ENCODE measurements around the gene TRIM24. TPM values are rescaled to one million over a fixed set of nuclear protein-coding genes. Genes with fewer than 3 reads are reported as not detected.

The TRIM24 gene
- total RNA-seq, 1 experiment from 2014 or later: 28.4 TPM

DNA sequence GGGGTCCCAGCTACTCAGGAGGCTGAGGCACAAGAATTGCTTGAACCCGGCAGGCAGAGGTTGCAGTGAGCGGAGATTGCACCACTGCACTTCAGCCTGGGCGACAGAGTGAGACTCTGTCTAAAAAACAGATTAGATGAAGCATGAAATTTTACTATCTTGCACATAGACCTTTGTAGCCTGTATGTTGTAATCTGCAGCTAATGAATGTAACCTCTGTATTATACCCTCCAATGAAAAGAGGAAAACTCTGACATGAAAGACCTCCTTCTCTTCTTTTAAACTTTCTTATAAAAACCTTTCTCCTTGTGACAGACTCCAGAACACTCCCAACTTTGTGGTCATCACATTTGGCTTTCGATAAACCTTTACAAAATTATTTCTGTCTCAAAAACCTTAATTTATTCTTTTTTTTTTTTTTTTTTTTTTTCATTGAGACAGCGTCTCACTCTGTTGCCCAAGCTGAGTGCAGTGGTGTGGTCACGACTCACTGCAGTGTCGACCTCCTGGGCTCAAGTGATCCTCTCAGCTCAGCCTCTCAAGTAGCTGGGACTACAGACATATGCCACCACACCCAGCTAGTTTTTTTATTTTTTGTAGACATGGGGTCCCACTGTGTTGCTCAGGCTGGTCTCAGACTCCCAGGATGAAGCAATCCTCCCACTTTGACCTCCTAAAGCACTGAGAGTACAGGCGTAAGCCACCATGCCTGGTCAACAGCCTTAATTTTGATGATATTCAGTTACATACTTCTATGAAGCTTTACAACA lies 143.7 kb downstream of the TRIM24 start:
- DNase-seq (ENCODE audit: low read depth, low spot score): no peak
- no peaks in the 10 kb centered on the region for H3K27me3 ChIP-seq (ENCODE audit: control insufficient read depth, insufficient read depth, low read length)
- in situ Hi-C loops (cut with HindIII; ENCODE audit: low pct_unique_long_range_greater_than_20kb, low sequenced_read_pairs) (no loop called here), intact Hi-C loops (cut with micrococcal nuclease; ENCODE audit: unreplicated experiment) (no loop called here)
- ChIA-PET CTCF (no interaction called here), POLR2A (no interaction called here)
- TF ChIP-seq SIN3A (IDR thresholded peaks at IDR 0.05; ENCODE audit: borderline replicate concordance, insufficient read depth, low read depth, low read length) (no peak), REST (IDR thresholded peaks at IDR 0.05; ENCODE audit: insufficient read depth in 1 of 2, low read depth in 2 of 2, low read length in 1 of 2) (no peak), POLR2AphosphoS5 (IDR thresholded peaks at IDR 0.05; ENCODE audit: low read depth, low read length) (no peak), TCF7L2 (IDR thresholded peaks at IDR 0.05; ENCODE audit: low read depth, low read length) (no peak)
- TF ChIP-seq, protein P1, sequence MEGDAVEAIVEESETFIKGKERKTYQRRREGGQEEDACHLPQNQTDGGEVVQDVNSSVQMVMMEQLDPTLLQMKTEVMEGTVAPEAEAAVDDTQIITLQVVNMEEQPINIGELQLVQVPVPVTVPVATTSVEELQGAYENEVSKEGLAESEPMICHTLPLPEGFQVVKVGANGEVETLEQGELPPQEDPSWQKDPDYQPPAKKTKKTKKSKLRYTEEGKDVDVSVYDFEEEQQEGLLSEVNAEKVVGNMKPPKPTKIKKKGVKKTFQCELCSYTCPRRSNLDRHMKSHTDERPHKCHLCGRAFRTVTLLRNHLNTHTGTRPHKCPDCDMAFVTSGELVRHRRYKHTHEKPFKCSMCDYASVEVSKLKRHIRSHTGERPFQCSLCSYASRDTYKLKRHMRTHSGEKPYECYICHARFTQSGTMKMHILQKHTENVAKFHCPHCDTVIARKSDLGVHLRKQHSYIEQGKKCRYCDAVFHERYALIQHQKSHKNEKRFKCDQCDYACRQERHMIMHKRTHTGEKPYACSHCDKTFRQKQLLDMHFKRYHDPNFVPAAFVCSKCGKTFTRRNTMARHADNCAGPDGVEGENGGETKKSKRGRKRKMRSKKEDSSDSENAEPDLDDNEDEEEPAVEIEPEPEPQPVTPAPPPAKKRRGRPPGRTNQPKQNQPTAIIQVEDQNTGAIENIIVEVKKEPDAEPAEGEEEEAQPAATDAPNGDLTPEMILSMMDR (IDR thresholded peaks at IDR 0.05): no peak
- no peaks in the 10 kb centered on the region for H3K4me1 ChIP-seq (ENCODE audit: control insufficient read depth, insufficient read depth, low read length)
- no peaks in the 10 kb centered on the region for H3K36me3 ChIP-seq (ENCODE audit: control insufficient read depth, insufficient read depth, low read length)
- no TSS peak for BruUV-seq (replicated peaks)
- no peak overlapping the region for H3K27ac ChIP-seq (ENCODE audit: low read length)
- no peak overlapping the region for H3K4me3 ChIP-seq (ENCODE audit: low read depth in 2 of 2, low read length in 2 of 2)
- no peaks in the 10 kb centered on the region for H3K9me3 ChIP-seq (ENCODE audit: control insufficient read depth, insufficient read depth, low read depth, low read length)
- ATAC-seq: no peak

DNA sequence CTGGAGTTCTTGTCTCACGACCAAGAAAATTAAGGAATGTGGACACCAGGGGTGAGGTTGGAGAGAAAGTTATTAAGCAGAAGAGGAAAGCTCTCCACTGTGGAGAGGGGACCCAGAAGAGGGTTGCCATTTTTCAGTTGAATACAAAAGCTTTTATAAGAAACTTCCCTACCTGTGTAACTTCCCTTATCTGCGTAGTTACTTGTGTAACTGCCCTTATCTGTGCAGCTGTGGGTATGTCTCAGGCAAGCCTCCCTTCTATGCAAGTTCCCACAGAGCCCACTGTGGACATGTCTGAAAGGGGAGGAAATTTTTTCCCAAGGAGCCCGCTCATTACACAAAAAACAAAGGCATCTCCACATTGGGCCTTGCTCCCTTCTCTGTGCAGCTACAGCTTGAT lies 146.2 kb downstream of the TRIM24 start:
- intact Hi-C loops (cut with micrococcal nuclease; ENCODE audit: unreplicated experiment): no loop called here
- Histone ChIP-seq H3K27me3 (ENCODE audit: control insufficient read depth, insufficient read depth, low read length) (no peaks in the 10 kb centered on the region), H3K27ac (ENCODE audit: low read length) (no peak overlapping the region), H3K4me3 (ENCODE audit: low read depth in 2 of 2, low read length in 2 of 2) (no peak overlapping the region), H3K36me3 (ENCODE audit: control insufficient read depth, insufficient read depth, low read length) (no peaks in the 10 kb centered on the region), H3K4me1 (ENCODE audit: control insufficient read depth, insufficient read depth, low read length) (no peaks in the 10 kb centered on the region), H3K9me3 (ENCODE audit: control insufficient read depth, insufficient read depth, low read depth, low read length) (no peaks in the 10 kb centered on the region)
- in situ Hi-C loops (cut with HindIII; ENCODE audit: low pct_unique_long_range_greater_than_20kb, low sequenced_read_pairs): no loop called here
- no peak for TF ChIP-seq SIN3A (IDR thresholded peaks at IDR 0.05; ENCODE audit: borderline replicate concordance, insufficient read depth, low read depth, low read length)
- no peak for TF ChIP-seq TCF7L2 (IDR thresholded peaks at IDR 0.05; ENCODE audit: low read depth, low read length)
- TF ChIP-seq REST (IDR thresholded peaks at IDR 0.05; ENCODE audit: insufficient read depth in 1 of 2, low read depth in 2 of 2, low read length in 1 of 2): no peak
- no peak for TF ChIP-seq POLR2AphosphoS5 (IDR thresholded peaks at IDR 0.05; ENCODE audit: low read depth, low read length)
- TF ChIP-seq, protein P1 (IDR thresholded peaks at IDR 0.05): no peak
- POLR2A ChIA-PET: no interaction called here
- ATAC-seq (no peak), DNase-seq (ENCODE audit: low read depth, low spot score) (no peak)
- CTCF ChIA-PET: no interaction called here
- no TSS peak for BruUV-seq (replicated peaks)

Data from Panc1 (cell line).